GM13977 (cell line): ENCODE measurements around the gene ACAP1.

Experiments used
- DNase-seq: peaks from one replicate; pipeline ENCODE4 v3.0.0; 2012; ENCODE audit warnings: low spot score
- in situ Hi-C: fragments of 300-500 bp; cut with MboI; formaldehyde crosslinking; loops from one replicate; pipeline ENCODE4 v1.12.0; 2022; ENCODE audit warnings: low sequenced_read_pairs, low pct_unique_long_range_greater_than_20kb, mixed read lengths, inconsistent platforms; ENCODE audit not compliant: unreplicated experiment
- TF ChIP-seq, protein P1 (sequence below): IDR thresholded peaks from 2 replicates; pipeline ENCODE4 v1.5.1; 2012; ENCODE audit warnings: mild to moderate bottlenecking, control low read depth; ENCODE audit not compliant: insufficient read depth; ENCODE audit errors: extremely low read depth, missing control alignments

ACAP1 gene

DNA sequence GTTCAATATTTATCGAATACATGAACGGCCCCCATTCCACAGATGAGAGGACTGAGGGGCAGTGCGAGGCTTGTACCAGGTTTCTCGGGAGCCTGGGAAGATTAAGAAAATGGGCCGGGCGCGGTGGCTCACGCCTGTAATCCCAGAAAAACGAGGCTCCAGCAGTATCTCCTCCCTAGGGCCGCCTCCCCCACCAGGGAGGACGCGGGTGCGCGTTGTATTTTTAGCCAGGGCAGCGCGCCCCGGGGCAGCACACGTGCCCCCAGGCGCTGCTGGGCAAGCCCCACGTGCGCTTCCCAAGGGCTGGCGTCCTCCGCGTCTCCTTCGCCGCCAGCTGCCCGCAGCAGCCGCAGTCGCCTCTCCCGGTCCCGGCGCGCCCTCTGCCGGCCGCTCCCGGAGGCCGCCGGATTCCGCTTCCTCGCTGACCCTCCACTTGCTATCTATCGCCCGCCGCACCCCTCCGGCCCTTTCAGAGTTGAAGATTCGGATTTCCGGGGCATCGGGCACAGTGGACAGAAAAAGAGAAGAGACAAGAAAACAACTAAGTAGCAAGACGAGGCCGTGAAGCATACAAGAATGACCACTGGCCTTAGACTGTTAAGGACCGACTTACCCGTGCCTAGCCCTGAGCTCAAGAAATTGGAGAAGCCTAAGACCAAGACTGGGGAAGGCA is 40.0 kb upstream of the ACAP1 start:
- in situ Hi-C loops: loop anchor here (10.0 kb wide), 1 partner anchor 242 kb away; no protein-coding TSS in a partner anchor
- peak; percentile 89 for DNase-seq
- TF ChIP-seq, protein P1, sequence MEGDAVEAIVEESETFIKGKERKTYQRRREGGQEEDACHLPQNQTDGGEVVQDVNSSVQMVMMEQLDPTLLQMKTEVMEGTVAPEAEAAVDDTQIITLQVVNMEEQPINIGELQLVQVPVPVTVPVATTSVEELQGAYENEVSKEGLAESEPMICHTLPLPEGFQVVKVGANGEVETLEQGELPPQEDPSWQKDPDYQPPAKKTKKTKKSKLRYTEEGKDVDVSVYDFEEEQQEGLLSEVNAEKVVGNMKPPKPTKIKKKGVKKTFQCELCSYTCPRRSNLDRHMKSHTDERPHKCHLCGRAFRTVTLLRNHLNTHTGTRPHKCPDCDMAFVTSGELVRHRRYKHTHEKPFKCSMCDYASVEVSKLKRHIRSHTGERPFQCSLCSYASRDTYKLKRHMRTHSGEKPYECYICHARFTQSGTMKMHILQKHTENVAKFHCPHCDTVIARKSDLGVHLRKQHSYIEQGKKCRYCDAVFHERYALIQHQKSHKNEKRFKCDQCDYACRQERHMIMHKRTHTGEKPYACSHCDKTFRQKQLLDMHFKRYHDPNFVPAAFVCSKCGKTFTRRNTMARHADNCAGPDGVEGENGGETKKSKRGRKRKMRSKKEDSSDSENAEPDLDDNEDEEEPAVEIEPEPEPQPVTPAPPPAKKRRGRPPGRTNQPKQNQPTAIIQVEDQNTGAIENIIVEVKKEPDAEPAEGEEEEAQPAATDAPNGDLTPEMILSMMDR: peak; percentile 94

DNA sequence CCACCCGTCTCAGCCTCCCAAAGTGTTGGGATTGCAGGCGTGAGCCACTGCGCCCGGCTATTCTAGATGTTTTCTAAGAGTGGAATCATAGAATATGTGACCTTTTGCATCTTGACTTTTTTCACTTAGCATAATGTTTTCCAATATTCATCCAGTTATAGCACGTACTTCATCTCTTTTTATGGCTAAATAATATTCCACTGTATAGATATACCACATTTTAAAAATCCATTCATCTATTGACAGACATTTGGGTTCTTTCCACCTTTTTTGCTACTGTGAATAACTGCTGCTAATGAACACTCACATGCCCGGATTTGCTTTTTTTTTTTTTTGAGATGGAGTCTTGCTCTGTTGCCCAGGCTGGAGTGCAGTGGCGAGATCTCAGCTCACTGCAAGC is 32.1 kb upstream of the ACAP1 start:
- no peak for DNase-seq
- in situ Hi-C loops: no loop called here
- TF ChIP-seq, protein P1: no peak

DNA sequence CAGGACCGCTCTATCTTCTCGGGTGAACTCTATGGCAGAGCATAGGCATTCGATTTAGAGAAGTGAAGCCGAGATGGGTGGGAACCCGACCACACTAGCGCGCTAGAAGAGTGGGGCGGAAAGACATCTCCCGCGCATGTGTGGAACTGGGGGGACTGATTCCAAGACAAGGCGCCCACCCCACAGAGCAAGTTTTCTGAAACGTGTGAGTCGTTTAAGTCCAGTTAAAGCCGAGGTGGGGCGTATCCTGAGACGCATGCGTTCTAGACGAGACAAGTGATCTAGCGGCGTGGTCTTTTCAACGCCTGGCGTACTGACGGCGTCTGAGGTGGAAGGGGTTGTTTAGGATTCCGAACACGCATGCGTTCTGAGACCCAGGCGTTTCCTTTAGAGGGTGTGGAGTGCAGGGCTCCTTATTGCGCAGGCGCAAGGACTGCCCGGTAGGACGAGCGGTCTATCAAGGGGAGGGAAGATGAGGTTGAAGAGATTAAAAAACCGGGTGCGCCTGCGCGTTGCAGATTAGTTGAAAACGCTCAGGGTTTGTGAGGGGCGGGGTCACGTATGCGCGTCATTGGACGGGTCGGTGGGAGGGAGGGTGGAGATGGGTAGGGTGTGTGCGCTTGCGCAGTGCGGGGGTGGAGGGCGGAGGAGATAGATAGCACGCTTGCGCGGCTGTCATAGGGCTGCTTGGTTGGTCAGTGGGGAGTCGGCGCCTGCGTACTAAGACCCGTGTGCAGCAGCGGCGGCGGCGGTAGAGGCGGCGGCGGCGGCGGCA is 29.2 kb upstream of the ACAP1 start, which contains the start of gene EIF5A:
TSS of gene EIF5A (plus strand) at position 718 of the 775 bp plus-strand sequence. CDS start 2,008 bp downstream, outside the sequence.
- DNase-seq: peak; percentile 99
- in situ Hi-C loops: no loop called here
- TF ChIP-seq, protein P1: no peak

DNA sequence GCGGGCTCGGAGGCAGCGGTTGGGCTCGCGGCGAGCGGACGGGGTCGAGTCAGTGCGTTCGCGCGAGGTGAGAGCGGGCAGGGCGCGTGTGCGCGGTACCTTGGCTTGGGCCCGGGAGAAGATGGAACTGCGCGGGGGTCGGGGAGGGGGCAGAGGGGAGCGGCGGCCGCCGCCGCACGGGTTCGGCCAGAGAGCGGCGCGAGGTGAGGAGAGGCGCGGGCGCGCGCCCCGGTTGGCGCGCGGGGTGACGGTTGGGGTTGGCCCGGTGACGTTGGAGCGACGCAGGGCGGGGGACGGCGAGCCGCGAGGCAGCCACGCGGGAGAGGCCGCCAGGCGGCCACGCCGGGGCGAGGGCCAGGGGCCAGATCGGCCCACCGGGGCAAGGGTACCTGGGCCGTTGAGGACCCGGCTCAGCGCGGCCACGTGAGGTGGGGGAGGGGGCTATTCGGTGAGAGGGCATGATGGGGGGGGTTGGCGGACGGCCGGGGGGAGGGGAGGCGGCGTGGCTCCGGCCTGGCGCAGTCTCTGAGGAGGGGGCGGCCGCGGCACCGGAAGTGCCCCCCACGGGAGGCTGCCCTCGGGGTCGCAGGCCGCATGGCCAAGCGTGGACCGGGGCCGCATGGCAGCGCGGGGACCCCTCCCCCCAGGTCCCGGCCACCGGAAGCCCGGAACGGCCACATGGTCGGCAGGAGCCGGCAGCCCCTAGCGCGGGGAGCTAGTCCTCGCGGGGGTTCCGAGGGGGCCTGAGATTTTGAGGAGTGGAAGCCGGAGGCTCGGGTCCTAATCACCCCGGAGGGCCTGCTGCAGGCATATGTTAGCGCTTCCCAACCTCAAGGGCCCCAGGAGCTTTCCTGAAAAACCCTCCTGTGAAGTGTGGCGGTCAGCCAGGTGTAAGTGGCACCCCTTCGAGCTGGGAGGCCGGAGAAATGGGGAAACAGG is 28.4 kb upstream of the ACAP1 start:
- TF ChIP-seq, protein P1: no peak
- DNase-seq: no peak
- in situ Hi-C loops: no loop called here

DNA sequence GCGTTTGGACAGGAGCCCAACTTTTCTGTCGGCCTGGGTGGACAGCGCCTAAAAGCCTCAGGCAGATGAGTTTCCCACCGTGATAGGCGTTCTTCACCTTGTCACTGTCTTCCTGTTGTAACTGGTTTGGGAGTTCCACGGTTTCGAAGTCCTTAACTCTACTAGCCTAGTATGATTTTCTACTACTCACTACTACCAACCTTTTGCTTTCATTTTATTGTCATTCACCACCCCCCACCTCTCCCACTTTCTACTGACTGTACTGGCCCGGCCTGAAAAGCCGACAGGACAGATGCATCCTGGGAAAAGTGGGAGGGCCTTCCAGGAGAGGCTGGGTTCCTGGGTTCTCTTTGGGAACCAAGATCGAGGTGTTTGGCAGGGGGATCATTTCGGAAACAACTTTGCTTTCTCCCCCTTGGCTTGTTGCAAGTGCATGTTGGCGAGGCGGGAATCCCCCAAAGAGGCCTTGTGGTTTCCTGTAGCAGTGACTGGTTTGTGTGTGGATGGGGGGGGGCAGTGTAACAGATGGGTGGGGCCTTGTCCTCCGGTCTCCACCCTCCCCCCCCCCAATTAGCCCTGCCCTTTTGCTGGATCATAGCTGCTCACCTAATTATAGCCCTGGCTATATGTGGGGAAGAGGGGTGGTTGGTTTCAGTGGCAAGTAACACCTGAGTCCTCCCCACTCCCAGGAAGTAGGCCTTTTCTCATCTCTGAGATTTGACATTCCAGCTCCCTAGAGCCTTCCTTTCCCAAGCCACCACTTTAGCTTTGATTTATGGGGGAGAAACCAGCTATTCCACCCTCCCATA is 27.5 kb upstream of the ACAP1 start:
- in situ Hi-C loops: no loop called here
- TF ChIP-seq, protein P1: no peak
- peak; percentile 87 for DNase-seq
